Measurements from ENCODE around the gene METTL5.
"Not testable (repeated sequence)": the region's sequence is repeated elsewhere in the genome, so short reads cannot be mapped to it uniquely, and the experiment has no call there.

Gene METTL5

GRCh38 chr2:169820101-169820500 lies 4.6 kb downstream of the METTL5 start:
- not testable (repeated sequence) for H3K27ac Mint-ChIP-seq, H3K4me3 Mint-ChIP-seq, H3K9me3 Mint-ChIP-seq, H3K27me3 Mint-ChIP-seq
- H3K4me1 Mint-ChIP-seq (ENCODE audit: low read depth): peaks cover 21% of the 10 kb centered on the region
- intact Hi-C loops (cut with micrococcal nuclease): loop anchor here (5.0 kb wide), 1 partner anchor 57 kb away; no protein-coding TSS in a partner anchor
- H3K36me3 Mint-ChIP-seq (ENCODE audit: low read depth): peaks cover 64% of the 10 kb centered on the region

- no peak overlapping the region for H3K4me3 Mint-ChIP-seq
- H3K36me3 Mint-ChIP-seq (ENCODE audit: low read depth): peaks cover 67% of the 10 kb centered on the region
- H3K4me1 Mint-ChIP-seq (ENCODE audit: low read depth): peaks cover 17% of the 10 kb centered on the region
- no peak overlapping the region for H3K27ac Mint-ChIP-seq
- no peaks in the 10 kb centered on the region for H3K9me3 Mint-ChIP-seq
- H3K27me3 Mint-ChIP-seq: no peaks in the 10 kb centered on the region
- intact Hi-C loops (cut with micrococcal nuclease): no loop called here
Measured at GRCh38 chr2:169819106-169819505, 5.6 kb downstream of the METTL5 start.

- Mint-ChIP-seq H3K9me3 (no peaks in the 10 kb centered on the region), H3K4me3 (no peak overlapping the region), H3K27me3 (no peaks in the 10 kb centered on the region), H3K4me1 (ENCODE audit: low read depth) (peaks cover 10% of the 10 kb centered on the region), H3K36me3 (ENCODE audit: low read depth) (peaks cover 75% of the 10 kb centered on the region), H3K27ac (no peak overlapping the region)
- intact Hi-C loops (cut with micrococcal nuclease): no loop called here
Measured at GRCh38 chr2:169818241-169818640, 6.5 kb downstream of the METTL5 start.

DNA sequence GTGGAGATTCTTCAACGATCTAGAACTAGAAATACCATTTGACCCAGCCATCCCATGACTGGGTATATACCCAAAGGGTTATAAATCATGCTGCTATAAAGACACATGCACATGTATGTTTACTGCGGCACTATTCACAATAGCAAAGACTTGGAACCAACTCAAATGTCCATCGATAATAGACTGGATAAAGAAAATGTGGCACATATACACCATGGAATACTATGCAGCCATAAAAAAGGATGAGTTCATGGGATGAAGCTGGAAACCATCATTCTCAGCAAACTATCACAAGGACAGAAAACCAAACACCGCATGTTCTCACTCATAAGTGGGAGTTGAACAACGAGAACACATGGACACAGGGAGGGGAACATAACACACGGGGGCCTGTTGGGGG lies 7.3 kb downstream of the METTL5 start:
- H3K4me1 Mint-ChIP-seq (ENCODE audit: low read depth); intact Hi-C loops (cut with micrococcal nuclease); H3K27ac Mint-ChIP-seq; H3K27me3 Mint-ChIP-seq; H3K4me3 Mint-ChIP-seq; H3K9me3 Mint-ChIP-seq: not testable (repeated sequence)
- peaks cover 78% of the 10 kb centered on the region for H3K36me3 Mint-ChIP-seq (ENCODE audit: low read depth)

- H3K4me3 Mint-ChIP-seq; intact Hi-C loops (cut with micrococcal nuclease); H3K4me1 Mint-ChIP-seq (ENCODE audit: low read depth); H3K9me3 Mint-ChIP-seq; H3K27me3 Mint-ChIP-seq; H3K27ac Mint-ChIP-seq: not testable (repeated sequence)
- H3K36me3 Mint-ChIP-seq (ENCODE audit: low read depth): peaks cover 82% of the 10 kb centered on the region
Measured at GRCh38 chr2:169816961-169817360, 7.7 kb downstream of the METTL5 start.

DNA sequence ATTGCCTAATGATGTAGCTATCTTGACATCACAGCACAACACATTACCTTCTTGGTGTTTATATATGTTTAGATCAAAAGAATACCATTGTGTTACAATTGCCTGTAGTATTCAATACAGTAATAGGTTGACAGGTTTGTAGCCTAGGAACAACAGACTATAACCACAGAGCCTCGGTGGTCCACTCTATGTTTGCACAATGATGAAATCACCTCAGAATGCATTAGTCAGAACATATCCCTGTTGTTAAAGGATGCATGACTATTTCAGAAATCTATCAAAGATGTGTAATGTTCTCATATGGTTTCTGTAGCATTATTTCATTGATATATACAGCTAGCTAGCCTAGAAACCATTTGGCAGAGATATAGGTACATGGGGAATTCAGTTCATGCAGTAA lies 8.9 kb downstream of the METTL5 start:
- no peak overlapping the region for H3K4me3 Mint-ChIP-seq
- H3K36me3 Mint-ChIP-seq (ENCODE audit: low read depth): peaks cover 82% of the 10 kb centered on the region
- H3K9me3 Mint-ChIP-seq: no peaks in the 10 kb centered on the region
- no peaks in the 10 kb centered on the region for H3K27me3 Mint-ChIP-seq
- no peaks in the 10 kb centered on the region for H3K4me1 Mint-ChIP-seq (ENCODE audit: low read depth)
- no peak overlapping the region for H3K27ac Mint-ChIP-seq
- intact Hi-C loops (cut with micrococcal nuclease): no loop called here

DNA sequence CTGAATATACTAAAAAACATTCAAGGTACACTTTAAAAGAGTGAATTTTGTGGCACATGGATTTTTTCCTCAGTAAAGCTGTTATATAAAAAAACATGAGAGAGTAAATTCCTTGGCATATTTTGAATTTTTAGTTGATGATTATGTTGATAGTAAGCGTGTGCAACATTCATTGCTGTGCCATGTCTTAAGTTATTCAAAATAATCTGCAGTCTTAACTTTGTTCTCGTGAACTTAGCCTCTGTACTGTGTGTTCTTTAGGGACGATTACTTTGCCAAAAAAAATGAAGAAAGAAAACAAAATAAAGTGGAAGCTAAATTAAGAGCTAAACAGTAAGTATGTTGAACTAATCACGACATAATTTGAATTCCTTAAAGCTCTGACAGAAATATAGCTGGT lies 16.5 kb downstream of the METTL5 start:
- Mint-ChIP-seq H3K27me3 (no peaks in the 10 kb centered on the region), H3K4me1 (ENCODE audit: low read depth) (no peaks in the 10 kb centered on the region), H3K9me3 (no peaks in the 10 kb centered on the region), H3K36me3 (ENCODE audit: low read depth) (peaks cover 86% of the 10 kb centered on the region), H3K4me3 (no peak overlapping the region), H3K27ac (no peak overlapping the region)
- intact Hi-C loops (cut with micrococcal nuclease): no loop called here

- intact Hi-C loops (cut with micrococcal nuclease): no loop called here
- Mint-ChIP-seq H3K27me3 (no peaks in the 10 kb centered on the region), H3K4me3 (no peak overlapping the region), H3K27ac (no peak overlapping the region), H3K4me1 (ENCODE audit: low read depth) (peaks cover 6% of the 10 kb centered on the region), H3K36me3 (ENCODE audit: low read depth) (peaks cover 83% of the 10 kb centered on the region), H3K9me3 (no peaks in the 10 kb centered on the region)
Measured at GRCh38 chr2:169806586-169806985, 18.1 kb downstream of the METTL5 start.

DNA sequence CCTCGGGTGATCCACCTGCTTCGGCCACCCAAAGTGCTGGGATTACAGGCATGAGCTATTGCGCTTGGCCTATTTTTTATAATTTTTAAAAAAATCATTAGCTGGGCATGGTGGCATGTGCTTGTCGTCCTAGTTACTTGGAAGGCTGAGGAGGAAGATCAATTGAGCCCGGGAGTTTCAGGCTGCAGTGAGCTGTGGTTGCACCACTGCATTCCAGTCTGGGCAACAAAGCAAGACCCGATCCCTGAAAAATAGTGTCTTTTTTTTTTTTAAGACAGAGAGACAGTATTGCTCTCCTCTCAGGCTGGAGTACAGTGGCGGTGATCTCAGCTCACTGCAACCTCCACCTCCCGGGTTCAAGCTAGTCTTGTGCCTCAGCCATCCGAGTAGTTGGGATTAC lies 21.2 kb downstream of the METTL5 start:
- Mint-ChIP-seq H3K9me3 (no peaks in the 10 kb centered on the region), H3K4me1 (ENCODE audit: low read depth) (peaks cover 6% of the 10 kb centered on the region), H3K27ac (no peak overlapping the region), H3K4me3 (no peak overlapping the region), H3K27me3 (no peaks in the 10 kb centered on the region), H3K36me3 (ENCODE audit: low read depth) (peaks cover 59% of the 10 kb centered on the region)
- intact Hi-C loops (cut with micrococcal nuclease): no loop called here

DNA sequence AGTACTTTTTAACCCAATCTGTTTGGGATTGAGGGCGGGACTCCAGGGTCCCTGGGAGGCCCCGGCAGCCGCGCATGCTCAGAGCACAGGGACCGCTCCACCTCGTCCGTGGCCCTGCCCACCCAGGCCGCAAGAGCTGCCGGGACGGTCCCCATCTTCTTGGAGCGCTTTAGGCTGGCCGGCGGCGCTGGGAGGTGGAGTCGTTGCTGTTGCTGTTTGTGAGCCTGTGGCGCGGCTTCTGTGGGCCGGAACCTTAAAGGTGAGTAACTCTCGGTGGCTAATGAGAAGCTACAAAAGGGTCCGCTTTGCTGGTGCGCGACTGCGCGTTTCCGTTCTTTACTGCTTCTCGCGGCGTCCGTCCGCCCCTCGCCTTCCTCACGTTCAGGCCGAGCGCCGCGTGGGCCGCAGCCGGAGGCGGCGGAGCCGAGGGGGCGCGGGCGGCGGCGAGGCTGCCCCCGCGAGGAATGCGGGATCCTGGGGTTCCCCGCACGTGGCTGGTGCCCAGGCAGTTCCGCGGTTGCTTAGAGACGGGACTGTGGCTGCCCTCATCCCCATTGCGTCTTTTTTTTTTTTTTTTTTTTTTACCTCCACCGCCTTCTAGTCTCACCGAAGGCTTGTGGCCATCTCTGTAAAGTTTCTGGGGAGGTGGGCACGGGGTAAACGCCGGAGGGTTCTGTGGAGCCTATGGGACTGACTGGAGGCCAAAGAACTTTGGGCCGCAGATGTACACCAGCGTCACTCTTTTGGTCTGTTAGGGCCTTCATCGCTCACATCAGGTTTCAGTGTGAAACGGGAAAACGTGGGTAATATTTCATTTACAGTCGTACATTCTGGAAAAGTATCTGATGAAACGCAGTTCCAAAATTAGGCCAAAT lies 25.8 kb downstream of the METTL5 start, which contains the start of gene SSB:
Gene SSB (plus strand): TSS at position 154 of the 875 bp plus-strand sequence. CDS start 2,090 bp downstream, outside the sequence.
- no peaks in the 10 kb centered on the region for H3K9me3 Mint-ChIP-seq
- peaks cover 20% of the 10 kb centered on the region for H3K36me3 Mint-ChIP-seq (ENCODE audit: low read depth)
- H3K4me3 Mint-ChIP-seq: peak within 1 kb of the TSS; percentile 80
- peaks cover 6% of the 10 kb centered on the region for H3K4me1 Mint-ChIP-seq (ENCODE audit: low read depth)
- H3K27ac Mint-ChIP-seq: peak within 1 kb of the TSS; percentile 77
- peaks cover 8% of the 10 kb centered on the region for H3K27me3 Mint-ChIP-seq
- intact Hi-C loops (cut with micrococcal nuclease): loop anchor here (2.0 to 10.0 kb wide), 2 partner anchors 104 to 214 kb away; partner anchors contain the start of genes CFAP210, PHOSPHO2 and PPIG

DNA sequence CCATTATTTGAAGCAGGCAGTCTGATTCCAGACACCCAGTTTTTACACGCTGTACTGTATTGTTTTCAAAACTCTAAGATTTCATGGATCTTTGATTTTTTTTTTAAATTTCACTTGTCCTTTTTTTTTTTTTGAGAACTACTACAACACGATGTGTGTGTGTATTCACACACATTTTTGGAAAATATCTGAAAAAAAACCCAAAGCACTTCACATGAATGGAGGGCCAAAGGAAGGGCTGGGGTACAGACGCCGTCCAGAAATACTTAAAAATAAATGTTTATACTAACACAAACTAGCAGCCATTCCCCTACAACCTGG lies 26.3 kb downstream of the METTL5 start:
- peaks cover 8% of the 10 kb centered on the region for H3K27me3 Mint-ChIP-seq
- peak overlapping the region; percentile 77 for H3K27ac Mint-ChIP-seq
- intact Hi-C loops (cut with micrococcal nuclease): loop anchor here (2.0 to 10.0 kb wide), 2 partner anchors 104 to 214 kb away; partner anchors contain the start of genes CFAP210, PHOSPHO2 and PPIG
- peak overlapping the region; percentile 80 for H3K4me3 Mint-ChIP-seq
- H3K36me3 Mint-ChIP-seq (ENCODE audit: low read depth): peaks cover 20% of the 10 kb centered on the region
- no peaks in the 10 kb centered on the region for H3K9me3 Mint-ChIP-seq
- H3K4me1 Mint-ChIP-seq (ENCODE audit: low read depth): peaks cover 6% of the 10 kb centered on the region

DNA sequence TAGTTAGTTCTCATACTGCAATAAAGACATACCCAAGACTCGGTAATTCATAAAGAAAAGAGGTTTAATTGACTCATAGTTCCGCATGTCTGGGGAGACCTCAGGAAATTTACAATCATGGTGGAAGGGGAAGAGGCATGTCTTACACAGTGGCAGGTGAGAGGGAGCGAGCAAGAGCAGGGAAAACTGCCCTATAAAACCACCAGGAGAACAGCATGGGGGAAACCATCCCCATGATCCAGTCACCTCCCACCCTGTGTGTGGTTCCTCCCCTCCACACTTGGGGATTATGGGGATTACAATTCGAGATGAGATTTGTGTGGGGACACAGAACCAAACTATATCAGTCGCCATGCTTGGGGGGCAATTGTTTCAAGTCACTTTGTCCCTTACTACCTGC lies 27.1 kb downstream of the METTL5 start:
- Mint-ChIP-seq H3K4me3 (no peak overlapping the region), H3K36me3 (ENCODE audit: low read depth) (peaks cover 17% of the 10 kb centered on the region), H3K27me3 (peaks cover 8% of the 10 kb centered on the region), H3K9me3 (no peaks in the 10 kb centered on the region), H3K27ac (no peak overlapping the region), H3K4me1 (ENCODE audit: low read depth) (peaks cover 6% of the 10 kb centered on the region)
- intact Hi-C loops (cut with micrococcal nuclease): loop anchor here (10.0 kb wide), 1 partner anchor 213 kb away; the partner anchor contains the start of gene PPIG

- H3K27me3 Mint-ChIP-seq: peaks cover 8% of the 10 kb centered on the region
- no peaks in the 10 kb centered on the region for H3K9me3 Mint-ChIP-seq
- peaks cover 5% of the 10 kb centered on the region for H3K36me3 Mint-ChIP-seq (ENCODE audit: low read depth)
- H3K4me1 Mint-ChIP-seq (ENCODE audit: low read depth): no peaks in the 10 kb centered on the region
- intact Hi-C loops (cut with micrococcal nuclease): loop anchor here (10.0 kb wide), 1 partner anchor 212 kb away; the partner anchor contains the start of gene PPIG
- H3K4me3 Mint-ChIP-seq: no peak overlapping the region
- no peak overlapping the region for H3K27ac Mint-ChIP-seq
Measured at GRCh38 chr2:169796441-169796840, 28.3 kb downstream of the METTL5 start.

DNA sequence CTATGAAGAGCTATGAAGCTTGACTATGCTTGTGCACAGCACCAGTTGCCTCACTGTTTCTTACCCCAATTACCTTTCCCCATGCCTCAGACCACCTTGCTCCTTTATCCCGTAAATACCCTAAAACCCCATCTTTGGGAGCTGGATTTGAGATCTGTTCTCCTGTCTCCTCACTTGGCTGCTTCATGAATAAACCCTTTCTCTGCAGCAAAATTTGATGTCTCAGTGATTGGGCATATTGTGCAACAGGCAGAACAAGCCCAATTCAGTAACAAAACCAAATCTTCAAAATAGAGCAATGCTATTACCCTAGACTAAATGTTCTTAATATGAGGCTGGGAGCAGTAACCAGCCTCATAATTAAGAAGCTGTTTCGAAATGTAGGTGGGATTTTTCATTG lies 29.5 kb downstream of the METTL5 start:
- peaks cover 5% of the 10 kb centered on the region for H3K36me3 Mint-ChIP-seq (ENCODE audit: low read depth)
- no peaks in the 10 kb centered on the region for H3K9me3 Mint-ChIP-seq
- no peak overlapping the region for H3K27ac Mint-ChIP-seq
- H3K4me3 Mint-ChIP-seq: no peak overlapping the region
- intact Hi-C loops (cut with micrococcal nuclease): loop anchor here (10.0 kb wide), 1 partner anchor 210 kb away; the partner anchor contains the start of gene PPIG
- peaks cover 10% of the 10 kb centered on the region for H3K27me3 Mint-ChIP-seq
- H3K4me1 Mint-ChIP-seq (ENCODE audit: low read depth): no peaks in the 10 kb centered on the region
